ENCODE measurements around the gene SVOPL.

DNA sequence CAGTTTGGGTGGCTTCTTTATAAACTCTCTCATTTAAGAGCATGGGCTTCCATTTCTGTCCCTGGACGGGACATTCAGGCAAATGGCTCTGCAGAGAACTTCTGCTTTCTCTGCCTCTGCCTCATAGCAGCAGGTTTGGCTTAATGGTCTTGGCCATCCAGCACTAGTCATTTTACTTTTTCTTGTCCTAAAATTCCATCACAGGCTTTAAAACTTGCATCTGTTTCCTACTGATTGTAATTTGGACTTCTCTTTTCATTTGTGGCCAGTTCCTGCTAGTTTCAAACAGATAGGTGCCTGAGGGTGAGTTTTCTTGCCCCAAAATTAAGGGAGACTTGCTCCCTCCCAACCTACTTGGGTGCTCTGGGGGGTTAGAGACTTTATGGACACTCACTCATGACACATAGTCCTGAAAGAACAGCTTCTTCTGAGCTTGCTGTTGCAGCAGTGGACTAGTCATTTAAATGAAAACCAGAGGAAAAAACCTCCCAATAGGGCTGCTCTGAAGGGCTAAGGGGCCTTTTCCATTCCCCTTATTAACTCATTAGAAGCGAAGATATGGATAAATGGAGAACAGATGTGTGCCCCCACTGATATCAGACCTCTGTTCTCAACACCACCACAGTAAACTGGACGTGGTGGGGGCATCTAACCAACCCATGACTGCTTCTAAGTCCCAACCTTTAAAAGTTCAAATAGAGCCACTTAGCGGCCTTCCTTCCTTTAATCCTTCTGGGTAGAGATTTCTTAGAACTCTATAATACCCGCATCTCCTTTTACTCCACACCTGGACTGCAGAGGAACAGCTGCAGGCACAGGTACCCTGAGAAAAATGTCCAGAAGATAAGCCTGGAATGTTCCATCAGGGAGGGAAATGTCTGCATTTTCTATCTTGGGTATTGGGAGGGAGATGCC is 38.8 kb downstream of the SVOPL start:
- TF ChIP-seq POLR2A (IDR thresholded peaks at IDR 0.05): no peak
- TF ChIP-seq, protein P1, sequence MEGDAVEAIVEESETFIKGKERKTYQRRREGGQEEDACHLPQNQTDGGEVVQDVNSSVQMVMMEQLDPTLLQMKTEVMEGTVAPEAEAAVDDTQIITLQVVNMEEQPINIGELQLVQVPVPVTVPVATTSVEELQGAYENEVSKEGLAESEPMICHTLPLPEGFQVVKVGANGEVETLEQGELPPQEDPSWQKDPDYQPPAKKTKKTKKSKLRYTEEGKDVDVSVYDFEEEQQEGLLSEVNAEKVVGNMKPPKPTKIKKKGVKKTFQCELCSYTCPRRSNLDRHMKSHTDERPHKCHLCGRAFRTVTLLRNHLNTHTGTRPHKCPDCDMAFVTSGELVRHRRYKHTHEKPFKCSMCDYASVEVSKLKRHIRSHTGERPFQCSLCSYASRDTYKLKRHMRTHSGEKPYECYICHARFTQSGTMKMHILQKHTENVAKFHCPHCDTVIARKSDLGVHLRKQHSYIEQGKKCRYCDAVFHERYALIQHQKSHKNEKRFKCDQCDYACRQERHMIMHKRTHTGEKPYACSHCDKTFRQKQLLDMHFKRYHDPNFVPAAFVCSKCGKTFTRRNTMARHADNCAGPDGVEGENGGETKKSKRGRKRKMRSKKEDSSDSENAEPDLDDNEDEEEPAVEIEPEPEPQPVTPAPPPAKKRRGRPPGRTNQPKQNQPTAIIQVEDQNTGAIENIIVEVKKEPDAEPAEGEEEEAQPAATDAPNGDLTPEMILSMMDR (IDR thresholded peaks at IDR 0.05): no peak
